ENCODE data around the gene TMEM222.

DNA sequence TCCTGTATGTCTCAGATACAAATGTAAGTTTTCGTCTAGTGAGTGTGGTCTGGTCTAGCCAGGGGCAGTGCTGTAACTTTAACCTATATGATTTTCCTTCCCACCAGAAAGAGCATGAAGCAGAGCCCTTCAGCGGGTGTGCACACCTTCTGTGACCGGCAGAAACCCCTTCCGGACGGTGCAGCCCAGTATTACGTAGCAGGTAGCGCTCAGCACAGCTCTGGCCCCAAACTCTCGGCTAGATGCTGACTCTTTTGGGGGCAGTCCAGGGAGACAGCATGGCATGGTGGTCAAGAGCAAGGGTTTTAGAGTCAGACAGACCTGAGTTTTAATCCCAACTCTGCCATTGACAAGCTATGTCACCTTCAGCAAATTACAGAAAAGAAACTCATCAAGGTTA is 28.0 kb upstream of the TMEM222 start:
- no peak for TF ChIP-seq SUZ12 (IDR thresholded peaks at IDR 0.05)
- no peak for TF ChIP-seq ZNF384 (IDR thresholded peaks at IDR 0.05)
- TF ChIP-seq LEF1 (IDR thresholded peaks at IDR 0.05; ENCODE audit: borderline replicate concordance): no peak
- no peak for TF ChIP-seq HDGF (IDR thresholded peaks at IDR 0.05; ENCODE audit: borderline replicate concordance)
- no peak for TF ChIP-seq SP1 (IDR thresholded peaks at IDR 0.05)
- no peak for TF ChIP-seq NFRKB (IDR thresholded peaks at IDR 0.05)
- TF ChIP-seq L3MBTL2 (conservative IDR thresholded peaks at IDR 0.05): no peak
- no peak for TF ChIP-seq FOXM1 (IDR thresholded peaks at IDR 0.05; ENCODE audit: borderline replicate concordance)

Data from HEK293T (cell line).